GM19351 (cell line): ENCODE measurements around the gene PRAC1.

ENCODE experiments used
- ATAC-seq: cut with Tn5 transposase; IDR thresholded peaks from one replicate; pipeline ENCODE4 v1.9.1; 2021; ENCODE audit warnings: mild to moderate bottlenecking, moderate library complexity; ENCODE audit not compliant: unreplicated experiment

Gene PRAC1

GRCh38 chr17:48747445-48748363 lies 25.4 kb upstream of the PRAC1 start:
- no peak for ATAC-seq

- ATAC-seq = no peak
Measured at GRCh38 chr17:48746916-48747444, 24.7 kb upstream of the PRAC1 start.

GRCh38 chr17:48745381-48746275 lies 23.3 kb upstream of the PRAC1 start:
- no peak for ATAC-seq

GRCh38 chr17:48740537-48740936 lies 18.2 kb upstream of the PRAC1 start:
- no peak for ATAC-seq

GRCh38 chr17:48738803-48739526 lies 16.6 kb upstream of the PRAC1 start:
- no peak for ATAC-seq

GRCh38 chr17:48738424-48738802 lies 16.1 kb upstream of the PRAC1 start:
- ATAC-seq = no peak

- no peak for ATAC-seq
Measured at GRCh38 chr17:48737330-48738043, 15.2 kb upstream of the PRAC1 start.

- ATAC-seq = no peak
Measured at GRCh38 chr17:48735062-48735351, 12.7 kb upstream of the PRAC1 start.

- ATAC-seq = no peak
Measured at GRCh38 chr17:48734333-48735061, 12.2 kb upstream of the PRAC1 start.

GRCh38 chr17:48733632-48734328 lies 11.5 kb upstream of the PRAC1 start:
- no peak for ATAC-seq

GRCh38 chr17:48732688-48733629 lies 10.6 kb upstream of the PRAC1 start:
- ATAC-seq = no peak

- no peak for ATAC-seq
Measured at GRCh38 chr17:48731355-48731754, 9.0 kb upstream of the PRAC1 start.

GRCh38 chr17:48730240-48730550 lies 7.9 kb upstream of the PRAC1 start:
- no peak for ATAC-seq

- ATAC-seq = no peak
Measured at GRCh38 chr17:48729335-48730239, 7.3 kb upstream of the PRAC1 start.

- ATAC-seq = no peak
Measured at GRCh38 chr17:48728232-48729231, 6.2 kb upstream of the PRAC1 start, which contains the start of gene HOXB13. HOXB13 (minus strand) TSS chr17:48728750; CDS start chr17:48728593, 157 bp downstream.
